K562 (cell line): ENCODE measurements around the gene OR52M1. TPM values are rescaled to one million over a fixed set of nuclear protein-coding genes. Genes with fewer than 3 reads are reported as not detected.

ENCODE experiments used
- ATAC-seq: fragments of 200-7000 bp; cut with Tn5 transposase; 3 replicates; pipeline ENCODE4 v1.9.1; 2020; ENCODE audit warnings: moderate library complexity
- BruUV-seq: library from RNA; stranded (reverse); fragments of 400-500 nt; replicated peaks from 2 replicates; lab custom pipeline; 2021; lab: Mats Ljungman, UMichigan
- CTCF ChIA-PET: fragments of 300-600 bp; formaldehyde crosslinking; extraction: SDS; loops from one replicate; lab custom pipeline; 2021; ENCODE audit warnings: low intra/inter-chr PET ratio; lab: Yijun Ruan, JAX
- POLR2A ChIA-PET: fragments of 300-600, 350-650 bp; sonication (Branson Sonifier 250); formaldehyde crosslinking; extraction: SDS; loops from one replicate; lab custom pipeline; 2021; ENCODE audit warnings: antibody characterized with exemption, inconsistent platforms; lab: Yijun Ruan, JAX
- DNase-seq, 4 experiments: peaks; one replicate each; pipeline versions ENCODE4 v3.0.0 to v3.0.0-alpha.2; 2011 to 2018; ENCODE audit warnings: low spot score in 3 of 4, mixed read lengths in 3 of 4; ENCODE audit errors: extremely low read depth in 1 of 4
- FAIRE-seq: peaks from 2 replicates; lab custom pipeline; 2011; peaks lifted over from hg19 to GRCh38; lab: Jason Lieb, UNC
- H2AFZ ChIP-seq: 2 replicates; pipeline ENCODE4 v1.6.0; 2011; ENCODE audit warnings: low read depth, low read length, control low read depth, inconsistent platforms
- H3K27ac ChIP-seq: fragments of 200-600 bp; 3 replicates; pipeline ENCODE4 v1.8.0; 2011; ENCODE audit warnings: low read depth, mild to moderate bottlenecking, control low read depth, inconsistent platforms, low read length, moderate library complexity, mixed read lengths; ENCODE audit errors: extremely low read depth
- H3K27me3 ChIP-seq, 2 experiments: fragments of 300-600 bp in 1 of 2; 2 replicates in 1 of 2; 3 replicates in 1 of 2; pipeline versions ENCODE4 v1.6.0 to v1.8.0; 2011; ENCODE audit warnings: inconsistent platforms in 2 of 2, low read length in 2 of 2, mild to moderate bottlenecking in 1 of 2, mixed read lengths in 1 of 2, moderate library complexity in 1 of 2; ENCODE audit not compliant: control insufficient read depth in 2 of 2, insufficient read depth in 2 of 2
- H3K36me3 ChIP-seq: fragments of 300-600 bp; 3 replicates; pipeline ENCODE4 v1.8.0; 2011; ENCODE audit warnings: mild to moderate bottlenecking, low read length, inconsistent platforms; ENCODE audit not compliant: control insufficient read depth, insufficient read depth
- H3K4me1 ChIP-seq, 2 experiments: fragments of 200-600 bp in 1 of 2; replicated peaks in 1 of 2; 2 replicates in 1 of 2; 3 replicates in 1 of 2; pipeline versions ENCODE4 v1.5.1 to v1.8.0; 2011; ENCODE audit warnings: inconsistent platforms in 2 of 2, low read length in 2 of 2, mild to moderate bottlenecking in 1 of 2, mixed read lengths in 1 of 2, moderate library complexity in 1 of 2; ENCODE audit not compliant: control insufficient read depth in 2 of 2, insufficient read depth in 2 of 2
- H3K4me2 ChIP-seq: 2 replicates; pipeline ENCODE4 v1.6.1; 2011; ENCODE audit warnings: low read length, control low read depth, inconsistent platforms, mixed read lengths; ENCODE audit not compliant: insufficient read depth
- H3K4me3 ChIP-seq: fragments of 200-600 bp; sonication (generic), shearing (Covaris generic); 2 replicates; pipeline ENCODE4 v1.5.1; 2016; ENCODE audit warnings: control low read depth, inconsistent platforms
- H3K79me2 ChIP-seq: fragments of 200-600 bp; 3 replicates; pipeline ENCODE4 v1.8.0; 2011; ENCODE audit warnings: low read length, inconsistent platforms; ENCODE audit not compliant: control insufficient read depth, insufficient read depth
- H3K9ac ChIP-seq, 2 experiments: 2 replicates each; pipeline versions ENCODE4 v1.6.0 to v1.6.1; 2011; ENCODE audit warnings: low read depth in 2 of 2, low read length in 2 of 2, control low read depth in 1 of 2, inconsistent platforms in 1 of 2, mild to moderate bottlenecking in 1 of 2, mixed read lengths in 1 of 2; ENCODE audit not compliant: insufficient read depth in 1 of 2
- H3K9me1 ChIP-seq: one replicate; pipeline ENCODE4 v1.6.0; 2011; ENCODE audit warnings: inconsistent platforms, mild to moderate bottlenecking, low read length, moderate library complexity; ENCODE audit not compliant: control insufficient read depth, insufficient read depth
- H3K9me3 ChIP-seq: replicated peaks from 2 replicates; pipeline ENCODE4 v1.5.1; 2011; ENCODE audit warnings: low read depth, low read length, inconsistent platforms; ENCODE audit not compliant: control insufficient read depth, insufficient read depth
- H4K20me1 ChIP-seq: replicated peaks from 2 replicates; pipeline ENCODE4 v1.6.1; 2011; ENCODE audit warnings: low read length, inconsistent platforms, mixed read lengths; ENCODE audit not compliant: control insufficient read depth, insufficient read depth
- C11orf30 ChIP-seq: fragments of 450-650 bp; IDR thresholded peaks from 2 replicates; pipeline ENCODE4 v1.6.1; 2016; ENCODE audit warnings: low read depth, mild to moderate bottlenecking
- MAFF ChIP-seq: IDR thresholded peaks from 2 replicates; pipeline ENCODE4 v1.6.1; 2012; ENCODE audit warnings: low read length, improper control_type of control experiment
- MAFG ChIP-seq: fragments of 450-650 bp; conservative IDR thresholded peaks from 2 replicates; pipeline ENCODE4 v1.6.1; 2016; ENCODE audit warnings: missing genetic modification characterization, missing compliant biosample characterization
- NFE2 ChIP-seq: IDR thresholded peaks from 2 replicates; pipeline ENCODE4 v1.6.1; 2014; ENCODE audit warnings: antibody characterized with exemption, low read depth
- SIN3A ChIP-seq, 2 experiments: fragments of 150-350 bp in 1 of 2; IDR thresholded peaks; 2 replicates each; pipeline ENCODE4 v1.6.1; 2011 to 2016; ENCODE audit warnings: borderline replicate concordance in 2 of 2, low read depth in 2 of 2, low read length in 2 of 2, mild to moderate bottlenecking in 2 of 2, moderate library complexity in 2 of 2; ENCODE audit not compliant: control insufficient read depth in 1 of 2
- ZNF316 ChIP-seq: fragments of 450-650 bp; IDR thresholded peaks from 2 replicates; pipeline ENCODE4 v1.6.1; 2016
- WGBS: fragments of 100-300 bp; shearing (Covaris generic); methylation state at CpG from one replicate; pipeline ENCODE4 v1.1.6; 2016; ENCODE audit warnings: low coverage, mixed read lengths; ENCODE audit not compliant: insufficient coverage; ENCODE audit errors: missing lambda C conversion rate; 5-methylcytosine and 5-hydroxymethylcytosine counted together
- in situ Hi-C: fragments of 300-500 bp; cut with MboI; formaldehyde crosslinking; loops from 4 replicates; pipeline ENCODE4 v1.15.0; 2018; ENCODE audit warnings: inconsistent platforms, mixed read lengths
- intact Hi-C: fragments of 100-400 bp; cut with micrococcal nuclease; formaldehyde crosslinking; loops from 2 replicates; pipeline ENCODE4 v1.14.2; 2022
- polyA plus RNA-seq, 8 experiments: library from polyadenylated mRNA; depleted of rRNA in 4 of 8; stranded (reverse) in 5 of 8; unstranded in 3 of 8; fragments of >200 nt; fragmentation: Nextera tagmentation in 2 of 8; fragmentation: Illumina TruSeq in 1 of 8; extraction: Ambion mirVana in 2 of 8; extraction: Trizol in 1 of 8; gene quantifications; 2 replicates each; pipeline versions ENCODE4 v1.2.1 to v1.2.3, GENCODE V29; 2011 to 2014; ENCODE audit warnings: inconsistent platforms in 1 of 8, missing spikeins in 1 of 8
- total RNA-seq, 7 experiments: library from RNA; depleted of rRNA in 6 of 7; stranded (reverse); fragments of >200 nt in 6 of 7; fragmentation: Illumina TruSeq in 2 of 7; extraction: Trizol in 2 of 7; gene quantifications; 2 replicates each; pipeline versions ENCODE4 v1.2.1 to v1.2.3, GENCODE V29; 2011 to 2021; ENCODE audit warnings: low replicate concordance in 1 of 7
- TF ChIP-seq, protein P1 (sequence below): fragments of 450-650 bp; IDR thresholded peaks from one replicate; pipeline ENCODE4 v1.6.1; 2018; ENCODE audit warnings: mild to moderate bottlenecking, moderate library complexity; ENCODE audit not compliant: partially characterized antibody

The OR52M1 gene
- total and polyA plus RNA-seq, 9 of the 15 experiments (the other 6 are each of a cell fraction or from before 2014, with no cell fraction given), result not detected

DNA sequence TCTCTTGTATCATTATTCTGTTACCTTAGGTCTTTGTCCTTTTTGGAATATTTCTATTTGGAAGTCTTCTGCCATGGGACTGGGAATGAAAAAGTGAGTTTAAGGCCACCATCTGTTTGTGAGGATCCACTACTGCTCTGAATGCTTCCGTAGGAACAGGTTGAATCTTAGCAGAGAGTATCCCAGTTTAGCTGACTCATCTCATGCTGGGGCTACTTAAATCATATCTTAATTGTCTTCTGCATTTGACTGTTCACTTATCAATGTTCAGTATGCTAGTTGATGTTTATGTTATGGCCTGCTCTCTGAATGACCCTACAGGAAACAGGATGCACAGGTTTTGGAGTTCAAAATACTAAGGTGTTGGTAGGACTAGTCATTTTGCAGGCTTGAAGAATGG is 35.1 kb downstream of the OR52M1 start:
- H3K36me3 ChIP-seq, result no peaks in the 10 kb centered on the region
- H3K4me2 ChIP-seq, result no peak overlapping the region
- 0% methylated on average over 1 of the region's 1 CpG for WGBS
- CTCF ChIA-PET, result no interaction called here
- H3K4me1 ChIP-seq, result no peaks in the 10 kb centered on the region
- ATAC-seq, result no peak
- POLR2A ChIA-PET, result no interaction called here
- intact Hi-C loops (no loop called here), in situ Hi-C loops (no loop called here)
- H3K4me3 ChIP-seq, result no peak overlapping the region
- no peak overlapping the region for H3K27ac ChIP-seq
- H3K79me2 ChIP-seq, result no peaks in the 10 kb centered on the region
- peak; percentile 6 for FAIRE-seq
- no TSS peak for BruUV-seq
- no peaks in the 10 kb centered on the region for H3K9me1 ChIP-seq
- TF ChIP-seq SIN3A (IDR thresholded peaks at IDR 0.05; ENCODE audit: borderline replicate concordance in 2 of 2, control insufficient read depth in 1 of 2, low read depth in 2 of 2, low read length in 2 of 2), result no peak
- peak; percentile 6; the same call in 1 of the 2 replicates for TF ChIP-seq MAFF
- TF ChIP-seq C11orf30, result peak; percentile 45; the same call in 1 of the 2 replicates
- TF ChIP-seq ZNF316, result peak; percentile 58
- peak; percentile 65; the same call in 1 of the 2 replicates for TF ChIP-seq NFE2
- TF ChIP-seq MAFG (tag), result peak; percentile 64
- TF ChIP-seq, protein P1, sequence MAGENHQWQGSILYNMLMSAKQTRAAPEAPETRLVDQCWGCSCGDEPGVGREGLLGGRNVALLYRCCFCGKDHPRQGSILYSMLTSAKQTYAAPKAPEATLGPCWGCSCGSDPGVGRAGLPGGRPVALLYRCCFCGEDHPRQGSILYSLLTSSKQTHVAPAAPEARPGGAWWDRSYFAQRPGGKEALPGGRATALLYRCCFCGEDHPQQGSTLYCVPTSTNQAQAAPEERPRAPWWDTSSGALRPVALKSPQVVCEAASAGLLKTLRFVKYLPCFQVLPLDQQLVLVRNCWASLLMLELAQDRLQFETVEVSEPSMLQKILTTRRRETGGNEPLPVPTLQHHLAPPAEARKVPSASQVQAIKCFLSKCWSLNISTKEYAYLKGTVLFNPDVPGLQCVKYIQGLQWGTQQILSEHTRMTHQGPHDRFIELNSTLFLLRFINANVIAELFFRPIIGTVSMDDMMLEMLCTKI, result no peak
- no peak overlapping the region for H3K9ac ChIP-seq
- no peaks in the 10 kb centered on the region for H3K9me3 ChIP-seq
- no peak for DNase-seq
- no peaks in the 10 kb centered on the region for H4K20me1 ChIP-seq
- H3K27me3 ChIP-seq, result peaks cover 12 to 15% of the 10 kb centered on the region in 2 experiments; a peak in 3 of 5 replicates
- H2AFZ ChIP-seq, result no peak overlapping the region
